ENCODE measurements around the gene ATXN3.

Gene ATXN3

GRCh38 chr14:92106143-92106926 is at the start of gene ATXN3:
ATXN3 (minus strand) TSS chr14:92106582; CDS start chr14:92106552, 30 bp downstream.
- TF ChIP-seq CTCF (IDR thresholded peaks at IDR 0.05; ENCODE audit: low read depth, low read length), result peak; percentile 86
- peak; percentile 97 for DNase-seq (ENCODE audit: extremely low read depth, low read depth)

- no peak for TF ChIP-seq CTCF (IDR thresholded peaks at IDR 0.05; ENCODE audit: low read depth, low read length)
- peak; percentile 8 for DNase-seq (ENCODE audit: extremely low read depth, low read depth)
Observed at GRCh38 chr14:92154283-92154942, 48.0 kb upstream of the ATXN3 start.

DNA sequence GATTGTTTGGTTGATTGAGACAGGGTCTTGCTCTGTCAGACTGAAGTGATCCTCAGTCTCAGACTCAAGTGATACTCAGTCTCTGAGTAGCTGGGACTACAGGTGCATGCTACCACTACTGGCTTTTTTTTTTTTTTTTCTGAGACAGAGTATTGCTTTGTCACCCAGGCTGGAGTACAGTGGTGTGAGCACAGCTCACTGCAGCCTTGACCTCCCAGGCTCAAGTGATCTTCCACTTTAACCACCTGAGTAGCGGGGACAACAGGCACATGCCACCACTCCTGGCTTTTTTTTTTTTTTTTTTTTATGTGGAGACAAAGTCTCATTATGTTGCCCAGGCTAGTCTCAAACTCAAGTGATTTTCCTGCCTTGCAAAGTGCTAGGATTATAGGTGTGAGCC is 47.2 kb upstream of the ATXN3 start:
- DNase-seq (ENCODE audit: extremely low read depth, low read depth), result no peak
- TF ChIP-seq CTCF (IDR thresholded peaks at IDR 0.05; ENCODE audit: low read depth, low read length), result no peak

GRCh38 chr14:92144708-92145107 is 38.3 kb upstream of the ATXN3 start:
- TF ChIP-seq CTCF (IDR thresholded peaks at IDR 0.05; ENCODE audit: low read depth, low read length), result no peak
- no peak for DNase-seq (ENCODE audit: extremely low read depth, low read depth)

DNA sequence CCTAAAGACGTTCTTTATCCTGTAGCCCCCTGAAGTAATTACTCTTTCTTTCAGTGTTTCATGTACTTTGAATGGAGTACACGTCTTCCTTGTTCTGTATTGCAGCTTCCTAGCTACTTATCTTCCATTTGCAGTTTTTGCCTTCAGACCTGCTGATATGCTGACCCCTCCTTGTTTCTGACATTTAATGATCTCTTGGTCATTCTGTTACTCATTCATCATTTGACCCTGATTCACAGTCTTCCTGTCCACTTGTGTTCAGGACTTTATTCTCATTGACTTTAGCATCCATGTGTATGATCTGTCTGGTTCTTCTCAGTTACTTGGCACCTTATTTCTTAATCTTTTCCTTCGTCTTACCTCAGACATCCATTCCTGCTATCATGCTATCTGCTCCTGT is 37.6 kb upstream of the ATXN3 start:
- no peak for TF ChIP-seq CTCF (IDR thresholded peaks at IDR 0.05; ENCODE audit: low read depth, low read length)
- no peak for DNase-seq (ENCODE audit: extremely low read depth, low read depth)

GRCh38 chr14:92143309-92143708 is 36.9 kb upstream of the ATXN3 start:
- no peak for DNase-seq (ENCODE audit: extremely low read depth, low read depth)
- TF ChIP-seq CTCF (IDR thresholded peaks at IDR 0.05; ENCODE audit: low read depth, low read length), result no peak

- DNase-seq (ENCODE audit: extremely low read depth, low read depth), result no peak
- peak; percentile 60 for TF ChIP-seq CTCF (IDR thresholded peaks at IDR 0.05; ENCODE audit: low read depth, low read length)
Observed at GRCh38 chr14:92135269-92135668, 28.9 kb upstream of the ATXN3 start.
